Muscle of back (tissue), 11 donors: ENCODE data around the gene PLXNB3. TPM values are rescaled to one million over a fixed set of nuclear protein-coding genes. Genes with fewer than 3 reads are reported as not detected.
"Not testable (repeated sequence)": the region's sequence is repeated elsewhere in the genome, so short reads cannot be mapped to it uniquely, and the experiment has no call there.

Experiments
- DNase-seq, 3 donors: peaks; one replicate each; pipeline versions ENCODE4 v3.0.0 to v3.0.0-alpha.2; 2013
- polyA plus RNA-seq, 10 donors: library from polyadenylated mRNA; unstranded; fragments of 120-200 nt; gene quantifications; one replicate each; pipeline ENCODE4 v1.2.1, GENCODE V29; 2013; ENCODE audit not compliant: insufficient read length in 10 of 10

PLXNB3 gene
- polyA plus RNA-seq, 10 donors, result 0.97 to 7.8 (median 3.8) TPM

GRCh38 chrX:153812220-153812619, 48.2 kb downstream of the PLXNB3 start:
- no peak for DNase-seq

GRCh38 chrX:153813161-153813560, 49.1 kb downstream of the PLXNB3 start:
- DNase-seq, result no peak

- no peak for DNase-seq
Observed at GRCh38 chrX:153814591-153815315, 50.7 kb downstream of the PLXNB3 start.

- DNase-seq, result no peak
Observed at GRCh38 chrX:153816831-153817690, 53.0 kb downstream of the PLXNB3 start.

- not testable (repeated sequence) for DNase-seq
Observed at GRCh38 chrX:153818064-153818463, 54.0 kb downstream of the PLXNB3 start.

- DNase-seq, result peak; percentile 12 to 65 (median 34)
Observed at GRCh38 chrX:153818571-153819383, 54.7 kb downstream of the PLXNB3 start.

- DNase-seq, result peak in 1 of 3 donors; percentile 38
Observed at GRCh38 chrX:153819384-153820040, 55.5 kb downstream of the PLXNB3 start.

GRCh38 chrX:153820601-153821000, 56.6 kb downstream of the PLXNB3 start:
- DNase-seq, result no peak

- DNase-seq, result no peak
Observed at GRCh38 chrX:153821066-153821465, 57.0 kb downstream of the PLXNB3 start.

- no peak for DNase-seq
Observed at GRCh38 chrX:153824348-153824747, 60.3 kb downstream of the PLXNB3 start.

- no peak for DNase-seq
Observed at GRCh38 chrX:153825042-153825441, 61.0 kb downstream of the PLXNB3 start.

Other genes starting within 250 kb of the PLXNB3 start
- under 1 TPM; 0.15 to 0.76 (median 0.59) TPM for gene ATP2B3, start 246.6 kb upstream of the PLXNB3 start, polyA plus RNA-seq
- gene CCNQ, start 165.1 kb upstream of the PLXNB3 start, polyA plus RNA-seq, result 10 to 100 TPM; 10.5 to 14.4 (median 11.9) TPM
- under 1 TPM in 9 of 10 donors, not detected in 1; 0.07 to 0.34 (median 0.19) TPM for gene DUSP9, start 117.0 kb upstream of the PLXNB3 start, polyA plus RNA-seq
- 1 to 10 TPM; 2.9 to 7.8 (median 5.1) TPM for gene PNCK, start 90.4 kb upstream of the PLXNB3 start, polyA plus RNA-seq
- gene SLC6A8, start 76.3 kb upstream of the PLXNB3 start, polyA plus RNA-seq, result 10 to 100 TPM; 22.4 to 41.9 (median 35.3) TPM
- gene BCAP31, start 39.9 kb upstream of the PLXNB3 start, polyA plus RNA-seq, result 10 to 100 TPM; 69.1 to 91.2 (median 73.2) TPM
- 1 to 10 TPM; 7.0 to 9.9 (median 8.6) TPM for gene ABCD1, start 39.4 kb upstream of the PLXNB3 start, polyA plus RNA-seq
- 100 to 1,000 TPM; 116 to 277 (median 198) TPM for gene SRPK3, start 16.8 kb downstream of the PLXNB3 start, polyA plus RNA-seq
- gene IDH3G, start 30.1 kb downstream of the PLXNB3 start, polyA plus RNA-seq, result 10 to 100 TPM; 40.6 to 55.9 (median 44.3) TPM
- gene SSR4, start 30.4 kb downstream of the PLXNB3 start, polyA plus RNA-seq, result 100 to 1,000 TPM; 101 to 153 (median 115) TPM
- 1 to 10 TPM; 2.6 to 5.5 (median 3.5) TPM for gene PDZD4, start 66.3 kb downstream of the PLXNB3 start, polyA plus RNA-seq
- gene L1CAM, start 121.9 kb downstream of the PLXNB3 start, polyA plus RNA-seq, result 1 to 10 TPM; 1.8 to 7.4 (median 3.0) TPM
- 1 to 10 TPM in 3 of 10 donors, under 1 TPM in 7; 0.48 to 1.2 (median 0.76) TPM for gene AVPR2, start 140.4 kb downstream of the PLXNB3 start, polyA plus RNA-seq
- gene ARHGAP4, start 162.0 kb downstream of the PLXNB3 start, polyA plus RNA-seq, result 10 to 100 TPM; 14.7 to 28.5 (median 19.5) TPM
- gene NAA10, start 170.8 kb downstream of the PLXNB3 start, polyA plus RNA-seq, result 10 to 100 TPM; 58.4 to 69.5 (median 61.9) TPM
- gene RENBP, start 180.4 kb downstream of the PLXNB3 start, polyA plus RNA-seq, result 1 to 10 TPM; 1.9 to 6.5 (median 3.0) TPM
- 10 to 100 TPM; 24.8 to 41.3 (median 32.2) TPM for gene HCFC1, start 207.6 kb downstream of the PLXNB3 start, polyA plus RNA-seq
- 1 to 10 TPM; 2.6 to 7.9 (median 5.4) TPM for gene TMEM187, start 208.5 kb downstream of the PLXNB3 start, polyA plus RNA-seq